Pancreas (tissue), 10 donors: ENCODE measurements around the gene RNF7. TPM values are rescaled to one million over a fixed set of nuclear protein-coding genes. Genes with fewer than 3 reads are reported as not detected.

Source experiments
- ATAC-seq, 4 donors: fragments of 200-7000 bp; cut with Tn5 transposase; one replicate each; pipeline versions ENCODE4 v1.8.0 to v1.9.1; 2020; ENCODE audit warnings: mild to moderate bottlenecking in 4 of 4, moderate library complexity in 4 of 4
- DNase-seq, 6 donors: peaks; one replicate each; pipeline ENCODE4 v3.0.0-alpha.2; 2020
- FAIRE-seq: peaks from 2 replicates; lab custom pipeline; 2012; peaks lifted over from hg19 to GRCh38; lab: Jason Lieb, UNC
- H3K27ac ChIP-seq, 4 donors: fragments of 200-600 bp; sonication (generic); 1 replicate in 3 of 4; 2 replicates in 1 of 4; pipeline versions ENCODE4 v1.5.0 to v1.8.0; 2020
- H3K27me3 ChIP-seq, 4 donors: fragments of 200-600 bp; one replicate each; pipeline ENCODE4 v1.8.0; 2021
- H3K36me3 ChIP-seq, 3 donors: fragments of 200-600 bp; sonication (generic) in 1 of 3; one replicate each; pipeline versions ENCODE4 v1.5.0 to v1.8.0; 2020 to 2021
- H3K4me1 ChIP-seq, 3 donors: fragments of 200-600 bp; one replicate each; pipeline ENCODE4 v1.8.0; 2021
- H3K4me3 ChIP-seq, 4 donors: fragments of 200-600 bp; sonication (generic) in 2 of 4; one replicate each; pipeline versions ENCODE4 v1.5.0 to v1.8.0; 2020 to 2021
- H3K9me3 ChIP-seq, 4 donors: fragments of 200-600 bp; one replicate each; pipeline ENCODE4 v1.8.0; 2021
- CTCF ChIP-seq, 4 donors: fragments of 200-600 bp; sonication (generic) in 3 of 4; IDR thresholded peaks; one replicate each; pipeline versions ENCODE4 v1.5.0 to v1.8.0; 2021; ENCODE audit warnings: antibody characterized with exemption in 4 of 4
- WGBS, 2 donors: extraction: QIAGEN DNeasy Blood & Tissue Kit; methylation state at CpG; one replicate each; pipeline ENCODE4 v1.1.7; 2013; 5-methylcytosine and 5-hydroxymethylcytosine counted together
- intact Hi-C, 3 donors: fragments of 100-400 bp; cut with DNase I; formaldehyde crosslinking; loops; one replicate each; pipeline versions ENCODE4 v1.11.1 to v1.14.2; 2022
- polyA plus RNA-seq, 2 donors: library from polyadenylated mRNA; stranded (reverse); fragments of 200-250 nt; gene quantifications; one replicate each; pipeline ENCODE4 v1.2.3, GENCODE V29; 2013
- total RNA-seq, 6 donors: library from RNA; stranded (reverse); fragmentation: NEBNext Ultra II Directional in 4 of 6; extraction: Animal tissue kit (Norgen Biotek cat#: 25700) in 4 of 6; gene quantifications; one replicate each; pipeline versions ENCODE4 v1.2.1 to v1.2.4, GENCODE V29; 2021 to 2023
- donor health status: healthy with polysubstance abuse.
- donor health status: DM: no; HTN: no; CAD: no; lungs with moderate emphysema.
- donor health status: DM: no; HTN: no; CAD: no.
- donor health status: control.
- donor health status: control.
- donor health status: Bipolar disorder and iron deficiency.
- donor health status: DM: yes; HTN: yes; CAD: no.
- donor health status: DM: no; HTN: no; CAD: no.
- donor health status: DM: no; HTN: no; CAD: no.
- donor health status: DM: yes; HTN: yes; CAD: no.

The RNF7 gene
- total and polyA plus RNA-seq, 8 donors: 31.7 to 103 (median 41.8) TPM

GRCh38 chr3:141710121-141710520 is 28.0 kb upstream of the RNF7 start:
- DNase-seq (no peak), ATAC-seq (no peak), FAIRE-seq (no peak)
- Histone ChIP-seq H3K27me3 (no peaks in the 10 kb centered on the region), H3K36me3 (no peaks in the 10 kb centered on the region), H3K4me3 (no peak overlapping the region), H3K27ac (no peak overlapping the region), H3K9me3 (no peaks in the 10 kb centered on the region), H3K4me1 (no peaks in the 10 kb centered on the region)
- intact Hi-C loops: no loop called here
- 88 to 97% methylated on average over 6 of the region's 6 CpGs for WGBS, 2 donors
- no peak for TF ChIP-seq CTCF (IDR thresholded peaks at IDR 0.05)

- Histone ChIP-seq H3K36me3 (no peaks in the 10 kb centered on the region), H3K27ac (no peak overlapping the region), H3K4me3 (no peak overlapping the region), H3K9me3 (no peaks in the 10 kb centered on the region), H3K27me3 (no peaks in the 10 kb centered on the region), H3K4me1 (no peaks in the 10 kb centered on the region)
- no peak for TF ChIP-seq CTCF (IDR thresholded peaks at IDR 0.05)
- FAIRE-seq (no peak), DNase-seq (peak in 1 of 6 donors; percentile 11), ATAC-seq (peak in 2 of 4 donors; percentile 41 to 44)
- intact Hi-C loops: no loop called here
- 29 to 31% methylated on average over 6 of the region's 6 CpGs for WGBS, 2 donors
These were observed 27.0 kb upstream of the RNF7 start for GRCh38 chr3:141710888-141711616.

- no peak for TF ChIP-seq CTCF (IDR thresholded peaks at IDR 0.05)
- no peaks in the 10 kb centered on the region for H3K9me3 ChIP-seq
- ATAC-seq: no peak
These were observed 23.4 kb upstream of the RNF7 start for GRCh38 chr3:141714671-141715070.

GRCh38 chr3:141722081-141722480 is 16.0 kb upstream of the RNF7 start:
- intact Hi-C loops: no loop called here
- no peaks in the 10 kb centered on the region for H3K27me3 ChIP-seq
- no peak for FAIRE-seq
- WGBS, 2 donors: 76 to 81% methylated on average over 2 of the region's 2 CpGs
- TF ChIP-seq CTCF (IDR thresholded peaks at IDR 0.05): no peak
- H3K9me3 ChIP-seq: no peaks in the 10 kb centered on the region
- no peak for DNase-seq
- no peaks in the 10 kb centered on the region for H3K4me1 ChIP-seq
- no peak overlapping the region for H3K4me3 ChIP-seq
- ATAC-seq: no peak
- H3K27ac ChIP-seq: no peak overlapping the region
- H3K36me3 ChIP-seq: no peaks in the 10 kb centered on the region

More at GRCh38 chr3:141714671-141715070, 23.4 kb upstream of the RNF7 start:
- no peaks in the 10 kb centered on the region for H3K4me1 ChIP-seq
- H3K36me3 ChIP-seq: no peaks in the 10 kb centered on the region
- intact Hi-C loops: no loop called here
- no peak overlapping the region for H3K4me3 ChIP-seq
- no peaks in the 10 kb centered on the region for H3K27me3 ChIP-seq
- no peak for DNase-seq
- WGBS, 2 donors: 78 to 100% methylated on average over 1 of the region's 1 CpG
- no peak for FAIRE-seq
- no peak overlapping the region for H3K27ac ChIP-seq

- no peaks in the 10 kb centered on the region for H3K9me3 ChIP-seq
- no peak overlapping the region for H3K27ac ChIP-seq
- 67 to 68% methylated on average over 2 of the region's 2 CpGs for WGBS, 2 donors
- FAIRE-seq (no peak), DNase-seq (no peak), ATAC-seq (no peak)
- TF ChIP-seq CTCF (IDR thresholded peaks at IDR 0.05): no peak
- intact Hi-C loops: no loop called here
- no peaks in the 10 kb centered on the region for H3K27me3 ChIP-seq
- no peaks in the 10 kb centered on the region for H3K4me1 ChIP-seq
- H3K36me3 ChIP-seq: no peaks in the 10 kb centered on the region
- no peak overlapping the region for H3K4me3 ChIP-seq
These were observed 15.4 kb upstream of the RNF7 start for GRCh38 chr3:141722648-141723047.
